ENCODE results near the gene ULBP1.
"Not testable (repeated sequence)": the region's sequence is repeated elsewhere in the genome, so short reads cannot be mapped to it uniquely, and the experiment has no call there.

ULBP1 gene

DNA sequence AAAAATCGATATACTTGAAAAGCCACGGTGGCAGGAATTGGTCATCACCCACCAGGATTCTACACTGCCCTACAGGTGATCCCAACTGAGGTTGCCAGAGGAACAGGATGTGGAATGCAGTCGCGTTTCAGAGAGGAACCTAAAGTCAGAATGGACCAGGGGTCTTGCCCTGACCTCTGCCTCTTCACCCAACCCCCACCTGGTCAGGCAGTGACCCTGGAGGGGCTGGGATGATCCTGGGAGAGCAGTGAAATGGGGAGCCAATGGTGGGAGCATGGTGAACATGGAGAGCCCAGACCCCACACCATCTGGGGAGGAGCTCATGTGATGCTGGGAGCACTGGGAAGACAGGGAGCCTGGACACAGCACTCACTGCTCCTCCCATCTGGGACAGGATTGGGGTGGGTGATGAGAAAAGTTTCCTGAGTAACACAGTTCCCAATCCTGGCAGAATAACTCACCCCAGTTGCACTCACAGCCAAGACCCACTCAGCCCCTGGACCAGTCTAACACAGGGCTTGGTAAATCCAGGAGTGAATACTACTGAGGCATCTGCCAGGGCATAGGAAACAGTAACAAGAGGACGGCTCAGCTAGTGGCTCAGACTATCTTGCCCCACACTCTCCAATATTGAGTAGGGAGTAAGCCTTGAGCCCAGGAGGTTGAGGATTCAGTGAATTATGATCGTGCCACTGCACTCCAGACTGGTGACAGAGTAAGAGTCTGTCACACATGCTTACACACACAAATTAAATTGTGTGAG is 23.7 kb upstream of the ULBP1 start:
- Histone ChIP-seq H3K4me3 (no peak overlapping the region), H3K9me3 (0 out of 2 replicates have a peak, but pooled peaks cover 5% of the 10 kb centered on the region)
- TF ChIP-seq Cebpa-rat (IDR thresholded peaks at IDR 0.05), result no peak

DNA sequence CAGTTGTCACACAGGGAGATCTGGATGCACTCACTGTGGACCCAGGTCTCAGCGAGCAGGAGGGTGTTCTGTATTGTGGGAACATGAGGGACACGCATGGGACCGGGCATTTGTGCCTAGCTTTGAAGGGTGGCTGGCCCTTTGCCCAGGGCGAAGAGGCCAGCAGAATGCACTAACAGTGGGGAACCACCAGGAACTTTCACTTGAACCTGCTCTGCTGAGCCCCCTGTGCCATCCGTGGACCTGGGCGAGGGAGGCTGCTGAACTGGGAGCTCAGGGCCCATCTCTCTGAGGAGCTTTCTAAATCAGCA is 23.1 kb upstream of the ULBP1 start:
- no peak overlapping the region for H3K4me2 ChIP-seq
- peaks cover 84% of the 10 kb centered on the region for H3K27me3 ChIP-seq
- no peak overlapping the region for H3K9ac ChIP-seq
- H3K9me3 ChIP-seq, result 0 out of 2 replicates have a peak, but pooled peaks cover 5% of the 10 kb centered on the region
- peaks cover 20% of the 10 kb centered on the region for H3K4me1 ChIP-seq
- no peak overlapping the region for H3K4me3 ChIP-seq
- no peak for TF ChIP-seq Cebpa-rat (IDR thresholded peaks at IDR 0.05)
- H4K20me1 ChIP-seq, result peaks cover 64% of the 10 kb centered on the region
- H3K36me3 ChIP-seq, result no peaks in the 10 kb centered on the region
- no peak overlapping the region for H3K27ac ChIP-seq

More for the DNA sequence above, 23.7 kb upstream of the ULBP1 start:
- Histone ChIP-seq H3K4me1 (peaks cover 20% of the 10 kb centered on the region), H4K20me1 (peaks cover 69% of the 10 kb centered on the region), H3K9ac (no peak overlapping the region), H3K27me3 (peaks cover 89% of the 10 kb centered on the region), H3K27ac (no peak overlapping the region), H3K36me3 (no peaks in the 10 kb centered on the region), H3K4me2 (no peak overlapping the region)

DNA sequence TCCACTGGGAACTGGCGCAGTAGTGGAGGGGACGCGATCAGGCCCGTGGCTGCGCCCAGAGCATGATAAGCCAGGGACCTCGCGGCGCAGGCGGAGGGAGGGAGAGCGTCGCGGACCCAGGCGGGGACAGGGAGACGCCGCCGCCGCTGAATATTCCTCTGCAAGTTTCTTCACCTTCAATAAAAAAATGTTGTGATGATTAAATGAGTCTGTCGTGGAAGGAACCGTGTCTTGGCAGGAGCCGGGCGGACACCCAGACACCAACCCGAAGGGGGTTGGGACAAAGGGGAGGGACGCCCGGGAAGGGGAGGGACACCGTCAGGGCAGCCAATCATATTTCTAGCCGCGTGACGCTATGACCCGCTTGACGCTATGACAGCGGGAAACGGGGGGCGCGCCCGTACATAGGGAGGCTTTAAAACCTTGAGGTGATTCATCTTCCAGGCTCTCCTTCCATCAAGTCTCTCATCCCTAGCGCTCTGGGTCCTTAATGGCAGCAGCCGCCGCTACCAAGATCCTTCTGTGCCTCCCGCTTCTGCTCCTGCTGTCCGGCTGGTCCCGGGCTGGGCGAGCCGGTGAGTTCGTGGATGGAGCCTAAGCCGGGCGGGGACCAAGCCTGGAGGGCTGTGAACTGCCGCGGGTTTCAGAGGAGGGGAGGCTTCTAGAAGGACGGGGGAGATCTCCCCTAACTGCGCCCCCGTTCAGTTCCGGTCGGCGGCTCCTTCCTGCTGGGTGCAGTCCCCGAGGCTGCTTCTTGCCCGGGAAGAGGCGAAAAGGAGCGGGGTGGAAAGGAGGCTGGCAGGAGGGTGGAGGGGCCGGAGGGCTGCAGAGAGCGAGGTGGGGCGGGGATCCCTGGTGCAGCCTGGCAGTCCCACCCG is 21.9 kb upstream of the ULBP1 start, which contains the start of gene ULBP2:
Gene ULBP2 (plus strand): TSS at position 432 of the 878 bp plus-strand sequence. CDS start 59 bp downstream, at position 491.
- no peaks in the 10 kb centered on the region for H3K36me3 ChIP-seq
- H3K27me3 ChIP-seq, result peaks cover 76% of the 10 kb centered on the region
- H3K4me2 ChIP-seq, result peak within 1 kb of the TSS; percentile 94
- 0 out of 2 replicates have a peak, but pooled peaks cover 5% of the 10 kb centered on the region for H3K9me3 ChIP-seq
- H3K4me1 ChIP-seq, result peaks cover 20% of the 10 kb centered on the region
- no peak for TF ChIP-seq Cebpa-rat (IDR thresholded peaks at IDR 0.05)
- H4K20me1 ChIP-seq, result peaks cover 54% of the 10 kb centered on the region
- H3K27ac ChIP-seq, result no peak within 1 kb of the TSS
- peak within 1 kb of the TSS; percentile 67 for H3K4me3 ChIP-seq
- H3K9ac ChIP-seq, result no peak within 1 kb of the TSS; the same call in 1 of the 2 replicates

DNA sequence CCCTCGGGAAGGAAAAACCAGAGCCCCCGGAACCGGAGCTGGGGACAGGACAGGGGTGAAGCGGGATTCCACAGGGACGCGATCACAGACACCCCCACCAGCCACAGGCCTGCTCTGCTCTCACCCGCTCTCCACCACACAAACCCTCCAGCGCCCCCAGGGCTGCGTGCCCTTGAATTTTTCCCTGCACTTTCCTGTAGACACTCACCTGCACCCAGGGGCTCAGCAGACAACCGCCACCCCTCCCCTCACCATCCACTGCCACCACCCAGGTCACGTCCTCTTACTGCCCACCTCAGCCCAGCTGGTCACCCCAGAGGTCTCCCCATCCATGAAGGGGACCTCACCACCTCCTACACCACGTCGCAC is 21.3 kb upstream of the ULBP1 start:
- Histone ChIP-seq H3K27me3 (peaks cover 70% of the 10 kb centered on the region), H3K27ac (no peak overlapping the region), H3K9ac (no peak overlapping the region; the same call in 1 of the 2 replicates)

DNA sequence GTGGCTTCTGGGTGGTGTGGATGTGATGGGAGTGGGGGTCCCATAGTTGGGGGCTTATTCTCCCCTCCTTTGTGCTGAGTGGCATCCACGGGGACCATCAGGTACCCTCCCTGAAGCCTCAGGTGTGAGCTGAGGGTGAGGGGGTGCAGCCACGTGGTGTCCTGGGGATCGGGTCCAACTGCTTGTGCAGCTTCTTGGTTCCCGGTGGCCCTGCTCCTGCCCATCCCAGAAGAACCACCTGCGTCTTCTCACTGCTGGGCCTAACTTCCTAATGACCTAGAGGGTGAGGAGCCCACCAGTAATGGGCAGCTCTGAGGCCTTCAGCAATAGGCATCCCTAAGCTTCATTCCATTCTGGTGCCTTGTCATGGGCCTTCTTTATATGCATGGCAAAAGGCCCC is 20.4 kb upstream of the ULBP1 start:
- H3K9me3 ChIP-seq, H3K4me2 ChIP-seq, H3K9ac ChIP-seq, H3K4me3 ChIP-seq, H3K36me3 ChIP-seq, H3K27ac ChIP-seq: not testable (repeated sequence)
- H3K4me1 ChIP-seq, result peaks cover 19% of the 10 kb centered on the region
- H4K20me1 ChIP-seq, result peaks cover 44% of the 10 kb centered on the region
- peaks cover 64% of the 10 kb centered on the region for H3K27me3 ChIP-seq

More for the DNA sequence above, 21.3 kb upstream of the ULBP1 start:
- Histone ChIP-seq H3K4me3 (peak overlapping the region; percentile 67), H3K4me1 (peaks cover 20% of the 10 kb centered on the region), H3K4me2 (peak overlapping the region; percentile 94), H3K9me3 (0 out of 2 replicates have a peak, but pooled peaks cover 5% of the 10 kb centered on the region), H3K36me3 (no peaks in the 10 kb centered on the region), H4K20me1 (peaks cover 50% of the 10 kb centered on the region)
- no peak for TF ChIP-seq Cebpa-rat (IDR thresholded peaks at IDR 0.05)

DNA sequence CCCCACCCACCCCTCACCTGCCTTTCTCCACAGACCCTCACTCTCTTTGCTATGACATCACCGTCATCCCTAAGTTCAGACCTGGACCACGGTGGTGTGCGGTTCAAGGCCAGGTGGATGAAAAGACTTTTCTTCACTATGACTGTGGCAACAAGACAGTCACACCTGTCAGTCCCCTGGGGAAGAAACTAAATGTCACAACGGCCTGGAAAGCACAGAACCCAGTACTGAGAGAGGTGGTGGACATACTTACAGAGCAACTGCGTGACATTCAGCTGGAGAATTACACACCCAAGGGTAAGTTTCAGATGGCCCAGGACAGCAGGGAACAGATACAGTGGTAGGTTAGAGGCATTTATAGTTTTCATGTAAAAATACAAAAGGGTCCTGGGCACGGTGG is 18.5 kb upstream of the ULBP1 start:
- not testable (repeated sequence) for H3K9ac ChIP-seq, H3K27ac ChIP-seq, H3K9me3 ChIP-seq, H3K4me2 ChIP-seq, H3K36me3 ChIP-seq, H3K4me3 ChIP-seq
- peaks cover 58% of the 10 kb centered on the region for H3K27me3 ChIP-seq
- peaks cover 14% of the 10 kb centered on the region for H3K4me1 ChIP-seq
- H4K20me1 ChIP-seq, result peaks cover 30% of the 10 kb centered on the region

DNA sequence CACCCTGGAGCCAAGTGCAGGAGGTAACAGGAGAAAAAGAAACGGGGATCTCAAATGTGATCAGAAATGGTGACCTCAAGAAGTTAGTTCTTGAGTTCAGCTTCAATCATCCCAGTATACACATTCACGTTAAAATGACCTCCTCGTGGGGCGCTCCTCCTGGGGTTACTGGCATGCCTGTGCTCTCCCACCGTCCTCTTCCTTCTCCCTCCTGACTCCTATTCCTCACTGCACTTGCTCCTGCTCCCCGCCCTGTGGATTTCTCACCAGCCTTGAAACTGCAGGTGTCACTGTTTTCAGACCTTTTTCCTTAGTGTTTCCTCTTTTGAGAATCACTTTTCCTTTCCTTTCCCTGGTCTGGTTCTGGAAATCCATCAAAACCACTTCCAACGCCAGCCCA is 17.1 kb upstream of the ULBP1 start:
- Histone ChIP-seq H3K27me3 (peaks cover 58% of the 10 kb centered on the region), H3K4me1 (peaks cover 18% of the 10 kb centered on the region)

DNA sequence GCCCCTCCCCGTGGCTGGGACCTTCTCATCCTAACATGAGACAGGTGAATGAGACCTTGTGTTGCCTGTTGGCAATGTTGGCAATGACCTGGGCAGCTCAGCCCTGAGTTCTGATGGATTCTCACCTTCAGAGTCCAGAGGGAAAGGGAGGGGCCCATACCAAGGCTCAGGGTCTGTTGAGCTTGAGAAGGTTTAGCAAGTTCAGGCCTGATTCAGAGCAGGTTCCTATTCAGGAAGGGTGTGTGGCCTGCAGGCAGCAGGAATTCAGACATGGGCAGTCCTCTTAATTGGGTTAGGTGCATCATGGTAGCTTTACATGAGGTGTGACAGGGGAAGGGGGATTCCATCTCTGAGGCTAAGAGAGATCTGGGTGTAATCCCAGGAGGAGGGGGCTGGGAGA is 16.2 kb upstream of the ULBP1 start:
- not testable (repeated sequence) for H3K4me3 ChIP-seq, H3K9ac ChIP-seq, H3K9me3 ChIP-seq, H3K4me2 ChIP-seq, H3K36me3 ChIP-seq, H3K27ac ChIP-seq
- Histone ChIP-seq H4K20me1 (peaks cover 19% of the 10 kb centered on the region; the same call in 1 of the 2 replicates), H3K27me3 (peaks cover 57% of the 10 kb centered on the region), H3K4me1 (peaks cover 12% of the 10 kb centered on the region)

More for the DNA sequence above, 17.1 kb upstream of the ULBP1 start:
- H3K4me3 ChIP-seq, H3K9ac ChIP-seq, H3K36me3 ChIP-seq, H3K9me3 ChIP-seq, H3K27ac ChIP-seq, H3K4me2 ChIP-seq: not testable (repeated sequence)
- H4K20me1 ChIP-seq, result peaks cover 28% of the 10 kb centered on the region; the same call in 1 of the 2 replicates

DNA sequence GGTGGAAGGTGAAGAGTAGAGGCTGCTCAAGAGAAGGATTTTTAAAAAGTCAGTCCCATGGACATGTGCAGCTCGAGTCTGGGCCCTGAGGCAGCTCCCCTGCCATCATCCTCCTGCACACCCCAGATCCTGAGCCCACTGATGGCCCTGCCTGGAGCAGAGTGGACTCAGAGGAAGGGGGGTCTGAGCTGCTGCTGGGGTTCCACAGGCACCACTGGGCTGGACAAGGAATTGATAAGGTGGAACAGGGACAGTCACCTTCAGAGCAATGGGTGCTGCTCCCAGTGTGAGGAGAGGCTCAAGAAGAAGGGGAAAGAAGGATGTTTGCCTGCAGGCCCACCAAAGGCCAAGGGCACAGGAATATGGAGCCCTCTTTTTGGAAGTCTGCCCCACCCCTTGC is 15.7 kb upstream of the ULBP1 start:
- no peak overlapping the region for H3K9ac ChIP-seq
- no peaks in the 10 kb centered on the region for H3K9me3 ChIP-seq
- peaks cover 12% of the 10 kb centered on the region for H3K4me1 ChIP-seq
- H3K36me3 ChIP-seq, result no peaks in the 10 kb centered on the region
- no peak overlapping the region for H3K27ac ChIP-seq
- TF ChIP-seq Cebpa-rat (IDR thresholded peaks at IDR 0.05), result no peak
- H3K27me3 ChIP-seq, result peaks cover 57% of the 10 kb centered on the region
- no peak overlapping the region for H3K4me2 ChIP-seq
- peaks cover 16% of the 10 kb centered on the region; the same call in 1 of the 2 replicates for H4K20me1 ChIP-seq
- no peak overlapping the region for H3K4me3 ChIP-seq

DNA sequence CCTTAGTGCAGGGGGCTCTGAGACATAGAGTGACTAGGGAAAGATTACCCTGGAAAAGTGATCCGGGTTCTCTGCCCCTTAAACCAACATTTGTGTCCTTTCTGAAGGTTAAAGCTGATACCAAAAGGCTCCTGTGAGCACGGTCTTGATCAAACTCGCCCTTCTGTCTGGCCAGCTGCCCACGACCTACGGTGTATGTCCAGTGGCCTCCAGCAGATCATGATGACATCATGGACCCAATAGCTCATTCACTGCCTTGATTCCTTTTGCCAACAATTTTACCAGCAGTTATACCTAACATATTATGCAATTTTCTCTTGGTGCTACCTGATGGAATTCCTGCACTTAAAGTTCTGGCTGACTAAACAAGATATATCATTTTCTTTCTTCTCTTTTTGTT is 15.1 kb upstream of the ULBP1 start:
- Histone ChIP-seq H3K4me1 (peaks cover 12% of the 10 kb centered on the region), H3K4me3 (no peak overlapping the region), H4K20me1 (peaks cover 16% of the 10 kb centered on the region; the same call in 1 of the 2 replicates), H3K9me3 (no peaks in the 10 kb centered on the region), H3K9ac (no peak overlapping the region), H3K36me3 (no peaks in the 10 kb centered on the region), H3K27ac (no peak overlapping the region), H3K27me3 (peaks cover 57% of the 10 kb centered on the region), H3K4me2 (no peak overlapping the region)
- TF ChIP-seq Cebpa-rat (IDR thresholded peaks at IDR 0.05), result no peak

Data from BLaER1 (cell line).